ENCODE data around the gene SLC35D1. TPM values are rescaled to one million over a fixed set of nuclear protein-coding genes. Genes with fewer than 3 reads are reported as not detected.
A peak's percentile ranks its signal among the peaks of the same experiment; 100 is the strongest.

The SLC35D1 gene
- total and polyA plus RNA-seq, 9 of the 15 experiments (the other 6 are each of a cell fraction or from before 2014, with no cell fraction given), result 2.3 to 10.4 (median 6.4) TPM

- TF ChIP-seq MGA (IDR thresholded peaks at IDR 0.05) (peak; percentile 84), LCOR (CRISPR knock-in tag; IDR thresholded peaks at IDR 0.05) (no peak), FOXA1 (IDR thresholded peaks at IDR 0.05; ENCODE audit: borderline replicate concordance) (no peak), ZNF518B (CRISPR knock-in tag; IDR thresholded peaks at IDR 0.05) (no peak), CBX8 (IDR thresholded peaks at IDR 0.05; ENCODE audit: borderline replicate concordance, extremely low read depth, low read depth, low read length, poor library complexity, severe bottlenecking) (no peak), XRCC4 (IDR thresholded peaks at IDR 0.05; ENCODE audit: extremely low read depth, insufficient read depth, insufficient read length) (no peak), ZNF224 (CRISPR knock-in tag; IDR thresholded peaks at IDR 0.05) (no peak), KLF1 (tag; IDR thresholded peaks at IDR 0.05) (no peak), ETS2 (tag; IDR thresholded peaks at IDR 0.05; ENCODE audit: borderline replicate concordance, poor library complexity, severe bottlenecking) (no peak)
Measured at GRCh38 chr1:67053785-67054772, at the start of gene SLC35D1 (continued).
